HepG2 (cell line): ENCODE results near the gene ASIC3. TPM values are rescaled to one million over a fixed set of nuclear protein-coding genes. Genes with fewer than 3 reads are reported as not detected.

Source experiments
- BORCS8-MEF2B ChIP-seq: sonication (generic); formaldehyde crosslinking; IDR thresholded peaks from 2 replicates; pipeline ENCODE4 v1.8.0; 2022; ENCODE audit warnings: mild to moderate bottlenecking, missing genetic modification reagents
- DZIP1 ChIP-seq: sonication (generic); formaldehyde crosslinking; IDR thresholded peaks from 2 replicates; pipeline ENCODE4 v1.5.0; 2020; ENCODE audit warnings: mild to moderate bottlenecking, missing genetic modification reagents
- FIP1L1 ChIP-seq: fragments of 200-400 bp; formaldehyde crosslinking; IDR thresholded peaks from 2 replicates; pipeline ENCODE4 v1.6.1; 2018; ENCODE audit warnings: low read depth, mild to moderate bottlenecking, low read length, moderate library complexity, borderline replicate concordance; ENCODE audit not compliant: insufficient read depth
- HOMEZ ChIP-seq: IDR thresholded peaks from 2 replicates; pipeline ENCODE4 v1.6.1; 2016; ENCODE audit warnings: low read depth
- KMT2B ChIP-seq: IDR thresholded peaks from 2 replicates; pipeline ENCODE4 v1.6.1; 2016; ENCODE audit warnings: missing genetic modification reagents, missing compliant biosample characterization
- NFRKB ChIP-seq: fragments of 450-650 bp; IDR thresholded peaks from 2 replicates; pipeline ENCODE4 v1.6.1; 2017
- POLR2G ChIP-seq: fragments of 200-400 bp; formaldehyde crosslinking; IDR thresholded peaks from 2 replicates; pipeline ENCODE4 v1.6.1; 2018; ENCODE audit warnings: mild to moderate bottlenecking, low read depth, low read length, moderate library complexity
- SIX4 ChIP-seq: sonication (generic); formaldehyde crosslinking; IDR thresholded peaks from 2 replicates; pipeline ENCODE4 v1.4.0; 2020; ENCODE audit warnings: missing genetic modification reagents
- ZFP91 ChIP-seq: sonication (generic); formaldehyde crosslinking; IDR thresholded peaks from 2 replicates; pipeline ENCODE4 v1.9.0; 2022; ENCODE audit warnings: missing genetic modification reagents, mild to moderate bottlenecking, borderline replicate concordance
- ZIK1 ChIP-seq: sonication (generic); formaldehyde crosslinking; IDR thresholded peaks from 2 replicates; pipeline ENCODE4 v1.5.0; 2020; ENCODE audit warnings: mild to moderate bottlenecking, low read depth, missing genetic modification reagents, borderline replicate concordance
- ZNF672 ChIP-seq: sonication (generic); formaldehyde crosslinking; IDR thresholded peaks from 2 replicates; pipeline ENCODE4 v1.8.1; 2022; ENCODE audit warnings: missing genetic modification reagents
- ZNF687 ChIP-seq: sonication (generic); formaldehyde crosslinking; IDR thresholded peaks from 2 replicates; pipeline ENCODE4 v1.5.1; 2020; ENCODE audit warnings: mild to moderate bottlenecking, missing genetic modification reagents, moderate library complexity
- ZNF691 ChIP-seq: sonication (generic); formaldehyde crosslinking; IDR thresholded peaks from 2 replicates; pipeline ENCODE4 v1.4.0; 2020; ENCODE audit warnings: missing genetic modification reagents, low read depth, mild to moderate bottlenecking, borderline replicate concordance
- ZNF704 ChIP-seq: sonication (generic); formaldehyde crosslinking; IDR thresholded peaks from 2 replicates; pipeline ENCODE4 v1.8.1; 2023; ENCODE audit warnings: mild to moderate bottlenecking, inconsistent platforms, moderate library complexity, missing genetic modification reagents, borderline replicate concordance
- ZNF713 ChIP-seq: sonication (generic); formaldehyde crosslinking; IDR thresholded peaks from 2 replicates; pipeline ENCODE4 v1.4.0; 2020; ENCODE audit warnings: mild to moderate bottlenecking, missing genetic modification reagents
- ZSCAN25 ChIP-seq: sonication (generic); formaldehyde crosslinking; IDR thresholded peaks from 2 replicates; pipeline ENCODE4 v1.8.0; 2022; ENCODE audit warnings: mild to moderate bottlenecking, missing genetic modification reagents
- polyA plus RNA-seq, 8 experiments: library from polyadenylated mRNA; depleted of rRNA in 3 of 8; stranded (reverse) in 7 of 8; unstranded in 1 of 8; fragments of >200 nt; fragmentation: Illumina TruSeq in 4 of 8; extraction: Trizol in 4 of 8; gene quantifications; 2 replicates each; pipeline versions ENCODE4 v1.2.1 to v1.2.3, GENCODE V29; 2011 to 2016; ENCODE audit warnings: low read depth in 4 of 8, missing spikeins in 1 of 8, mixed read lengths in 1 of 8; ENCODE audit not compliant: insufficient read depth in 1 of 8
- total RNA-seq, 5 experiments: library from RNA; depleted of rRNA; stranded (reverse); fragments of >200 nt; fragmentation: Illumina TruSeq; extraction: Trizol; gene quantifications; 2 replicates each; pipeline ENCODE4 v1.2.3, GENCODE V29; 2016; ENCODE audit warnings: low read depth in 1 of 5

The ASIC3 gene
- total and polyA plus RNA-seq, 2 of the 13 experiments (the other 11 are each of a cell fraction or from before 2014, with no cell fraction given) = 0.51 TPM; not detected in 1

GRCh38 chr7:151083071-151083823 is 34.9 kb downstream of the ASIC3 start, which contains the start of gene TMUB1 (continued):
- TF ChIP-seq ZNF691 (peak; percentile 55; the same call in 1 of the 2 replicates), ZIK1 (CRISPR knock-in tag) (no peak; the same call in 1 of the 2 replicates), ZNF704 (CRISPR knock-in tag) (no peak), FIP1L1 (no peak), SIX4 (CRISPR knock-in tag) (no peak), POLR2G (peak; percentile 48; the same call in 1 of the 2 replicates), ZNF713 (CRISPR knock-in tag) (0 out of 2 replicates have a peak, but pooled peaks have one; percentile 21), ZFP91 (CRISPR knock-in tag) (no peak), ZNF672 (no peak), HOMEZ (CRISPR knock-in tag) (no peak), BORCS8-MEF2B (CRISPR knock-in tag) (no peak), NFRKB (no peak), KMT2B (no peak), ZSCAN25 (CRISPR knock-in tag) (peak; percentile 92), ZNF687 (peak; percentile 60), DZIP1 (CRISPR knock-in tag) (no peak)
